Fibroblast of lung (primary cell): Measurements from ENCODE around the gene DCLRE1B. TPM values are rescaled to one million over a fixed set of nuclear protein-coding genes. Genes with fewer than 3 reads are reported as not detected.

Source experiments
- DNase-seq, 2 donors: peaks; one replicate each; pipeline versions ENCODE4 v3.0.0 to v3.0.0-alpha.2; 2010; ENCODE audit warnings: low read depth in 2 of 2
- H2AFZ ChIP-seq: 2 replicates; pipeline ENCODE4 v1.5.1; 2012; ENCODE audit warnings: low read length, control low read depth, inconsistent platforms
- H3K27ac ChIP-seq: 2 replicates; pipeline ENCODE4 v1.5.1; 2011; ENCODE audit warnings: low read length, control low read depth; ENCODE audit not compliant: insufficient read depth
- H3K27me3 ChIP-seq: 2 replicates; pipeline ENCODE4 v1.5.1; 2011; ENCODE audit warnings: mild to moderate bottlenecking, low read length; ENCODE audit not compliant: control insufficient read depth, insufficient read depth
- H3K36me3 ChIP-seq: 2 replicates; pipeline ENCODE4 v1.5.1; 2011; ENCODE audit warnings: low read length; ENCODE audit not compliant: control insufficient read depth, insufficient read depth
- H3K4me1 ChIP-seq: 2 replicates; pipeline ENCODE4 v1.5.1; 2011; ENCODE audit warnings: low read length; ENCODE audit not compliant: control insufficient read depth, insufficient read depth; ENCODE audit errors: extremely low read depth
- H3K4me2 ChIP-seq: 2 replicates; pipeline ENCODE4 v1.5.1; 2011; ENCODE audit warnings: low read length, control low read depth; ENCODE audit not compliant: insufficient read depth; ENCODE audit errors: extremely low read depth
- H3K4me3 ChIP-seq, 4 experiments: fragments of 200-600 bp in 1 of 4; sonication (generic) in 1 of 4; replicated peaks in 1 of 4; 2 replicates each; pipeline ENCODE4 v1.5.1; 2011 to 2016; ENCODE audit warnings: low read length in 4 of 4, low read depth in 3 of 4, mild to moderate bottlenecking in 3 of 4, control low read depth in 2 of 4, inconsistent platforms in 1 of 4, mixed read lengths in 1 of 4; ENCODE audit not compliant: insufficient read depth in 1 of 4; ENCODE audit errors: control extremely low read depth in 1 of 4
- H3K79me2 ChIP-seq: 2 replicates; pipeline ENCODE4 v1.5.1; 2012; ENCODE audit warnings: mild to moderate bottlenecking, low read length, inconsistent platforms; ENCODE audit not compliant: control insufficient read depth, insufficient read depth
- H3K9ac ChIP-seq: 2 replicates; pipeline ENCODE4 v1.5.1; 2011; ENCODE audit warnings: mild to moderate bottlenecking, low read length, control low read depth; ENCODE audit not compliant: insufficient read depth
- H3K9me3 ChIP-seq: 2 replicates; pipeline ENCODE4 v1.5.1; 2012; ENCODE audit warnings: low read depth, low read length; ENCODE audit not compliant: control insufficient read depth, insufficient read depth
- H4K20me1 ChIP-seq: 2 replicates; pipeline ENCODE4 v1.5.1; 2011; ENCODE audit warnings: low read length; ENCODE audit not compliant: control insufficient read depth, insufficient read depth; ENCODE audit errors: extremely low read depth
- CTCF ChIP-seq, 2 donors: IDR thresholded peaks in 1 of 2; conservative IDR thresholded peaks in 1 of 2; 1 replicate in 1 of 2; 2 replicates in 1 of 2; pipeline ENCODE4 v1.5.1; 2011 to 2012; ENCODE audit warnings: low read length in 2 of 2, control low read depth in 1 of 2, inconsistent platforms in 1 of 2, low read depth in 1 of 2, mild to moderate bottlenecking in 1 of 2
- EZH2 ChIP-seq: IDR thresholded peaks from 2 replicates; pipeline ENCODE4 v1.5.1; 2012; ENCODE audit warnings: low read length, control low read depth, mild to moderate bottlenecking; ENCODE audit errors: missing control alignments
- polyA plus RNA-seq, 2 donors: library from polyadenylated mRNA; depleted of rRNA in 1 of 2; stranded (reverse) in 1 of 2; unstranded in 1 of 2; fragments of >200 nt; gene quantifications; 2 replicates each; pipeline ENCODE4 v1.2.1, GENCODE V29; 2011 to 2012; ENCODE audit warnings: missing spikeins in 1 of 2
- total RNA-seq: library from RNA; depleted of rRNA; stranded (reverse); fragments of >200 nt; gene quantifications from 2 replicates; pipeline ENCODE4 v1.2.1, GENCODE V29; 2014

The DCLRE1B gene
- total and polyA plus RNA-seq, 2 donors (not counting 1 experiment from before 2014, with no cell fraction given): 0.66 to 3.4 TPM

DNA sequence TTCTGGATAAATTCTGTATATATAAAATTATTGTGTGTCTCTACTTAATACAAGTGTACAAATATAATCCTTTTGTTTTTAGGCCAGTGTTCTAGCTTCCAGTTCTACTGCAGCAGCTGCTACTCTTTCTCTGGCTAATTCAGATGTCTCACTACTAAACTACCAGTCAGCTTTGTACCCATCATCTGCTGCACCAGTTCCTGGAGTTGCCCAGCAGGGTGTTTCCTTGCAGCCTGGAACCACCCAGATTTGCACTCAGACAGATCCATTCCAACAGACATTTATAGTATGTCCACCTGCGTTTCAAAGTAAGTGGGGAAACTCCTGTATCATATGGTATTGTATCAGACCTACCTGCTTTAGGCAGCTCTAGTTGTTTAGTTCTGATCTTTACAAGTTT lies 52.9 kb downstream of the DCLRE1B start:
- Histone ChIP-seq H3K4me1 (no peaks in the 10 kb centered on the region), H3K9me3 (no peaks in the 10 kb centered on the region), H3K4me2 (no peak overlapping the region), H3K27ac (no peak overlapping the region), H3K4me3 (no peak overlapping the region), H2AFZ (no peak overlapping the region), H4K20me1 (no peaks in the 10 kb centered on the region), H3K27me3 (no peaks in the 10 kb centered on the region), H3K79me2 (no peaks in the 10 kb centered on the region), H3K9ac (no peak overlapping the region), H3K36me3 (peaks cover 7% of the 10 kb centered on the region)
- no peak for TF ChIP-seq CTCF (conservative IDR thresholded peaks at IDR 0.05 in 1 of 2, IDR thresholded peaks at IDR 0.05 in 1 of 2; ENCODE audit: low read depth in 1 of 2, low read length in 2 of 2)
- TF ChIP-seq EZH2: no peak
- DNase-seq: no peak

- no peaks in the 10 kb centered on the region for H3K27me3 ChIP-seq
- no peak overlapping the region for H3K9ac ChIP-seq
- no peaks in the 10 kb centered on the region for H3K9me3 ChIP-seq
- H3K4me2 ChIP-seq: no peak overlapping the region
- H2AFZ ChIP-seq: no peak overlapping the region
- peaks cover 7% of the 10 kb centered on the region for H3K36me3 ChIP-seq
- TF ChIP-seq CTCF (conservative IDR thresholded peaks at IDR 0.05 in 1 of 2, IDR thresholded peaks at IDR 0.05 in 1 of 2; ENCODE audit: low read depth in 1 of 2, low read length in 2 of 2): no peak
- no peak for TF ChIP-seq EZH2
- H4K20me1 ChIP-seq: no peaks in the 10 kb centered on the region
- no peak overlapping the region for H3K4me3 ChIP-seq
- H3K4me1 ChIP-seq: no peaks in the 10 kb centered on the region
- DNase-seq: no peak
- H3K27ac ChIP-seq: no peak overlapping the region
- H3K79me2 ChIP-seq: no peaks in the 10 kb centered on the region
Observed at GRCh38 chr1:113958691-113959090, 53.6 kb downstream of the DCLRE1B start.

DNA sequence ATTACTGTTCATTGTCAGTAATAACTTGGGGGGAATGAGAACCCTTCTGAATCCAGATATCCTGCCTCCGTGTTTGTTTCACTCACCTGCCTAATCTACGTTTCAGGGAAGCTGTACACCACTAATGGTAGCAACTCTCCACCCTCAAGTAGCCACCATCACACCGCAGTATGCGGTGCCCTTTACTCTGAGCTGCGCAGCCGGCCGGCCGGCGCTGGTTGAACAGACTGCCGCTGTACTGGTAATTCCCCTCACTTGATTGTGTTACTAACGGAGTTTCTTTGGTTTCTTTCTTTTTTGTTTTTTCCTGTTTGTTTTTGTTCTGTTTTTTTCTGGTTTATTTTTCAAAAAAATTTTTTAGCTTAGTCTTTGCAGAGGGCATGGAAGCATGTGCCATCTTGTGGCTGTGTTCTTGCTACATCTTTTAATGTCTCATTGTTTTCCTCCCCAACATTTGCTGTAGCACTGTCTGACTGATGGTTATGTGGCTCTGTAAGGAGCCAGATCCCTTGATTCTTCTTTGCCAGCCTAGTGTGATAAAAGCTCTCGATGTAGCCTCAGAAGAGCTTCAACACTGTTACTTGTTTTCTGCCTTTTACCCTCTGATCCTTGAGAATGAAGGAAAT lies 58.3 kb downstream of the DCLRE1B start:
- Histone ChIP-seq H2AFZ (no peak overlapping the region), H3K27me3 (no peaks in the 10 kb centered on the region), H3K36me3 (peaks cover 10% of the 10 kb centered on the region), H3K9me3 (no peaks in the 10 kb centered on the region), H3K4me1 (no peaks in the 10 kb centered on the region), H3K9ac (no peak overlapping the region), H3K4me2 (no peak overlapping the region), H3K27ac (no peak overlapping the region), H3K4me3 (no peak overlapping the region), H4K20me1 (no peaks in the 10 kb centered on the region), H3K79me2 (no peaks in the 10 kb centered on the region)
- TF ChIP-seq EZH2 (no peak), CTCF (conservative IDR thresholded peaks at IDR 0.05 in 1 of 2, IDR thresholded peaks at IDR 0.05 in 1 of 2; ENCODE audit: low read depth in 1 of 2, low read length in 2 of 2) (peak; percentile 11 to 33)
- DNase-seq: peak in 1 of 2 donors; percentile 30

Other genes starting within 250 kb of the DCLRE1B start
- 33.4 and 36.3 TPM in 2 replicates for gene PHTF1, start 145.8 kb upstream of the DCLRE1B start, total RNA-seq
- 15.4 and 16.9 TPM in 2 replicates for gene PHTF1, start 145.8 kb upstream of the DCLRE1B start, polyA plus RNA-seq
- gene RSBN1, start 92.8 kb upstream of the DCLRE1B start, total RNA-seq: 8.7 and 9.4 TPM in 2 replicates
- gene RSBN1, start 92.8 kb upstream of the DCLRE1B start, polyA plus RNA-seq: 6.4 and 10.2 TPM in 2 replicates
- 0.26 and 0.33 TPM in 2 replicates for gene PTPN22, start 33.6 kb upstream of the DCLRE1B start, total RNA-seq
- 0.10 and 0.11 TPM in 2 replicates for gene PTPN22, start 33.6 kb upstream of the DCLRE1B start, polyA plus RNA-seq
- under 0.01 TPM in 1 of 2 replicates, not detected in the other for gene BCL2L15, start 17.7 kb upstream of the DCLRE1B start, total RNA-seq
- 0.03 and 0.19 TPM in 2 replicates for gene BCL2L15, start 17.7 kb upstream of the DCLRE1B start, polyA plus RNA-seq
- gene AP4B1, start 527 bp upstream of the DCLRE1B start, total RNA-seq: 11.7 and 12.1 TPM in 2 replicates
- gene AP4B1, start 527 bp upstream of the DCLRE1B start, polyA plus RNA-seq: 16.8 TPM in 2 replicates
- gene HIPK1, start 24.0 kb downstream of the DCLRE1B start, total RNA-seq: 18.2 and 19.8 TPM in 2 replicates
- gene HIPK1, start 24.0 kb downstream of the DCLRE1B start, polyA plus RNA-seq: 24.5 and 28.5 TPM in 2 replicates
- gene OLFML3, start 74.1 kb downstream of the DCLRE1B start, total RNA-seq: 68.0 and 78.8 TPM in 2 replicates
- gene OLFML3, start 74.1 kb downstream of the DCLRE1B start, polyA plus RNA-seq: 133 and 163 TPM in 2 replicates
- gene SYT6, start 248.5 kb downstream of the DCLRE1B start, total RNA-seq: not detected in 2 replicates
- not detected in 2 replicates for gene SYT6, start 248.5 kb downstream of the DCLRE1B start, polyA plus RNA-seq